SU-DHL-6 (cell line): Measurements from ENCODE around the gene LINGO3.

Experiments
- H2AFZ ChIP-seq: fragments of 200-600 bp; sonication (generic); 2 replicates; pipeline ENCODE4 v1.6.1; 2014; ENCODE audit warnings: low read depth, mild to moderate bottlenecking, moderate library complexity, mixed read lengths, antibody characterized with exemption, low read length; ENCODE audit not compliant: severe bottlenecking
- H3F3A ChIP-seq: fragments of 200-600 bp; shearing (Covaris generic); 2 replicates; pipeline ENCODE4 v1.6.0; 2016; ENCODE audit warnings: antibody characterized with exemption, mild to moderate bottlenecking; ENCODE audit not compliant: insufficient read depth
- H3K27ac ChIP-seq: fragments of 200-600 bp; sonication (generic); 2 replicates; pipeline ENCODE4 v1.5.1; 2016; ENCODE audit warnings: low read depth, mild to moderate bottlenecking, low read length, moderate library complexity, mixed read lengths
- H3K27me3 ChIP-seq: fragments of 200-600 bp; sonication (generic), shearing (Covaris generic); 2 replicates; pipeline ENCODE4 v1.6.0; 2014; ENCODE audit warnings: mild to moderate bottlenecking, low read length
- H3K36me3 ChIP-seq: fragments of 200-600 bp; sonication (generic); 2 replicates; pipeline ENCODE4 v1.6.1; 2014; ENCODE audit warnings: mild to moderate bottlenecking, low read length, mixed read lengths
- H3K4me2 ChIP-seq: fragments of 300-600, 200-600 bp; shearing (Covaris generic), sonication (generic); 2 replicates; pipeline ENCODE4 v1.6.0; 2014; ENCODE audit warnings: low read length, low read depth, mild to moderate bottlenecking; ENCODE audit not compliant: poor library complexity, severe bottlenecking
- H3K4me3 ChIP-seq: fragments of 200-600 bp; sonication (generic); 2 replicates; pipeline ENCODE4 v1.5.1; 2014; ENCODE audit warnings: antibody characterized with exemption, low read length, mild to moderate bottlenecking, mixed read lengths; ENCODE audit not compliant: insufficient read depth, poor library complexity, severe bottlenecking
- H3K79me2 ChIP-seq: fragments of 200-600 bp; sonication (generic); 2 replicates; pipeline ENCODE4 v1.6.1; 2014; ENCODE audit warnings: mild to moderate bottlenecking, low read length, moderate library complexity; ENCODE audit not compliant: insufficient read depth
- H3K9ac ChIP-seq: fragments of 200-600 bp; sonication (generic); 2 replicates; pipeline ENCODE4 v1.7.0; 2014; ENCODE audit warnings: mild to moderate bottlenecking, low read length
- H3K9me2 ChIP-seq: fragments of 200-600 bp; sonication (generic); replicated peaks from 2 replicates; pipeline ENCODE4 v1.6.1; 2014; ENCODE audit warnings: low read length; ENCODE audit not compliant: insufficient read depth
- H3K9me3 ChIP-seq: fragments of 200-600 bp; sonication (generic); 2 replicates; pipeline ENCODE4 v1.6.1; 2014; ENCODE audit warnings: low read length, mixed read lengths; ENCODE audit not compliant: insufficient read depth
- H4K20me1 ChIP-seq: fragments of 200-600 bp; sonication (generic); 2 replicates; pipeline ENCODE4 v1.6.1; 2014; ENCODE audit warnings: low read depth, mild to moderate bottlenecking, antibody characterized with exemption, low read length, moderate library complexity, mixed read lengths
- CTCF ChIP-seq: fragments of 200-600 bp; sonication (generic); IDR thresholded peaks from one replicate; pipeline ENCODE4 v1.5.1; 2017; ENCODE audit warnings: antibody characterized with exemption, mild to moderate bottlenecking, low read length, moderate library complexity; ENCODE audit not compliant: insufficient read depth, poor library complexity, severe bottlenecking
- EZH2phosphoT487 ChIP-seq: fragments of 200-600 bp; sonication (generic), shearing (Covaris generic); conservative IDR thresholded peaks from 2 replicates; pipeline ENCODE4 v1.6.1; 2018; ENCODE audit warnings: mild to moderate bottlenecking, antibody characterized with exemption, low read length, moderate library complexity, mixed read lengths

LINGO3 gene

GRCh38 chr19:2308114-2308556, at the start of gene LINGO3:
Gene LINGO3 (minus strand): TSS chr19:2308154. CDS start chr19:2291776, 16,378 bp downstream.
- Histone ChIP-seq H3K4me3 (no peak within 1 kb of the TSS), H3K9me2 (no peaks in the 10 kb centered on the region), H3K27me3 (no peaks in the 10 kb centered on the region), H3F3A (no peaks in the 10 kb centered on the region), H4K20me1 (no peaks in the 10 kb centered on the region), H3K79me2 (no peaks in the 10 kb centered on the region), H3K9ac (no peak within 1 kb of the TSS), H3K27ac (no peak within 1 kb of the TSS), H3K4me2 (no peak within 1 kb of the TSS), H2AFZ (no peak within 1 kb of the TSS), H3K36me3 (no peaks in the 10 kb centered on the region), H3K9me3 (no peaks in the 10 kb centered on the region)
- TF ChIP-seq CTCF (no peak), EZH2phosphoT487 (no peak)

GRCh38 chr19:2356036-2356646, 48.2 kb upstream of the LINGO3 start:
- Histone ChIP-seq H3F3A (no peaks in the 10 kb centered on the region), H3K27ac (no peak overlapping the region), H3K9ac (no peak overlapping the region), H3K9me3 (no peaks in the 10 kb centered on the region), H4K20me1 (no peaks in the 10 kb centered on the region), H3K4me2 (no peak overlapping the region), H2AFZ (no peak overlapping the region), H3K27me3 (no peaks in the 10 kb centered on the region), H3K79me2 (no peaks in the 10 kb centered on the region), H3K4me3 (no peak overlapping the region), H3K36me3 (no peaks in the 10 kb centered on the region), H3K9me2 (no peaks in the 10 kb centered on the region)
- TF ChIP-seq CTCF (no peak), EZH2phosphoT487 (no peak)

GRCh38 chr19:2355168-2356035, 47.4 kb upstream of the LINGO3 start:
- H3K27me3 ChIP-seq: no peaks in the 10 kb centered on the region
- H3K79me2 ChIP-seq: no peaks in the 10 kb centered on the region
- H4K20me1 ChIP-seq: no peaks in the 10 kb centered on the region
- H3K9ac ChIP-seq: no peak overlapping the region
- no peaks in the 10 kb centered on the region for H3K9me2 ChIP-seq
- TF ChIP-seq EZH2phosphoT487: no peak
- no peak for TF ChIP-seq CTCF
- H2AFZ ChIP-seq: no peak overlapping the region
- H3K27ac ChIP-seq: no peak overlapping the region
- H3K9me3 ChIP-seq: no peaks in the 10 kb centered on the region
- H3K36me3 ChIP-seq: no peaks in the 10 kb centered on the region
- no peaks in the 10 kb centered on the region for H3F3A ChIP-seq
- H3K4me2 ChIP-seq: no peak overlapping the region
- no peak overlapping the region for H3K4me3 ChIP-seq
